ENCODE measurements around the gene ROR1.

DNA sequence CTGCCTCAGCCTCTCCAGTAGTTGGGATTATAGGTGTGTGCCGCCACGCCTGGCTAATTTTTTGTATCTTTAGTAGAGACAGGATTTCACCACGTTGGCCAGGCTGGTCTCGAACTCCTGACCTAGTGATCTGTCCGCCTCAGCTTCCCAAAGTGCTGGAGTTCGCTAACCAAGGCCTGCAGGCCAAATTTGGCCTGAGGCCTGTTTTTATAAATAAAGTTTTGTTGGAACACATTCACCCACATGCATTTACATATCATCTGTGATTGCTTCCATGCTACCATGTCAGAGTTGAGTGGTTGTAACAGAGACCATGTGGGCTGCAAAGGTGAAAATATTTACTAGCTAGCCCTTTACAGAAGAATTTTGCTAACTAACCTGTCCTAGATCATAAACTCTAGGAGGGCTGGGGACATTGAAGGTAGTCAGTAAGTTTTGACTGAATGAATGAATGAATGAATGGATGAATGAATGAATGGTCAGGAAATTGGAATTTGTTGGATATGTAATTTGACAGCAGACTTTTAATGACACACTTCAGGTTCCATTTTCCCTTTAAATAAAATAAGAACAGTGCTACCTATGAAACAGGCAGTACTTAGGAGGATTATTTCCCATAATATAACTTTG, 38.4 kb downstream of the ROR1 start:
- TF ChIP-seq POLR2AphosphoS5 (IDR thresholded peaks at IDR 0.05; ENCODE audit: low read depth, low read length) = no peak
- TF ChIP-seq SIN3A (IDR thresholded peaks at IDR 0.05; ENCODE audit: borderline replicate concordance, insufficient read depth, low read length) = no peak
- TF ChIP-seq, protein P1, sequence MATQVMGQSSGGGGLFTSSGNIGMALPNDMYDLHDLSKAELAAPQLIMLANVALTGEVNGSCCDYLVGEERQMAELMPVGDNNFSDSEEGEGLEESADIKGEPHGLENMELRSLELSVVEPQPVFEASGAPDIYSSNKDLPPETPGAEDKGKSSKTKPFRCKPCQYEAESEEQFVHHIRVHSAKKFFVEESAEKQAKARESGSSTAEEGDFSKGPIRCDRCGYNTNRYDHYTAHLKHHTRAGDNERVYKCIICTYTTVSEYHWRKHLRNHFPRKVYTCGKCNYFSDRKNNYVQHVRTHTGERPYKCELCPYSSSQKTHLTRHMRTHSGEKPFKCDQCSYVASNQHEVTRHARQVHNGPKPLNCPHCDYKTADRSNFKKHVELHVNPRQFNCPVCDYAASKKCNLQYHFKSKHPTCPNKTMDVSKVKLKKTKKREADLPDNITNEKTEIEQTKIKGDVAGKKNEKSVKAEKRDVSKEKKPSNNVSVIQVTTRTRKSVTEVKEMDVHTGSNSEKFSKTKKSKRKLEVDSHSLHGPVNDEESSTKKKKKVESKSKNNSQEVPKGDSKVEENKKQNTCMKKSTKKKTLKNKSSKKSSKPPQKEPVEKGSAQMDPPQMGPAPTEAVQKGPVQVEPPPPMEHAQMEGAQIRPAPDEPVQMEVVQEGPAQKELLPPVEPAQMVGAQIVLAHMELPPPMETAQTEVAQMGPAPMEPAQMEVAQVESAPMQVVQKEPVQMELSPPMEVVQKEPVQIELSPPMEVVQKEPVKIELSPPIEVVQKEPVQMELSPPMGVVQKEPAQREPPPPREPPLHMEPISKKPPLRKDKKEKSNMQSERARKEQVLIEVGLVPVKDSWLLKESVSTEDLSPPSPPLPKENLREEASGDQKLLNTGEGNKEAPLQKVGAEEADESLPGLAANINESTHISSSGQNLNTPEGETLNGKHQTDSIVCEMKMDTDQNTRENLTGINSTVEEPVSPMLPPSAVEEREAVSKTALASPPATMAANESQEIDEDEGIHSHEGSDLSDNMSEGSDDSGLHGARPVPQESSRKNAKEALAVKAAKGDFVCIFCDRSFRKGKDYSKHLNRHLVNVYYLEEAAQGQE (IDR thresholded peaks at IDR 0.05; ENCODE audit: insufficient read depth in 1 of 2, low read depth in 2 of 2, low read length in 2 of 2) = no peak
- no peak for TF ChIP-seq TAF1 (IDR thresholded peaks at IDR 0.05; ENCODE audit: borderline replicate concordance, insufficient read depth, low read length)
- no peak for TF ChIP-seq FOXP2 (optimal IDR thresholded peaks at IDR 0.05; ENCODE audit: borderline replicate concordance, extremely low read depth, extremely low read length, insufficient read depth)
